Brain microvascular endothelial cell (primary cell): ENCODE measurements around the gene STPG4.
"Not testable (repeated sequence)": the region's sequence is repeated elsewhere in the genome, so short reads cannot be mapped to it uniquely, and the experiment has no call there.

ENCODE experiments used
- DNase-seq: peaks from one replicate; pipeline ENCODE4 v3.0.0-alpha.2; 2020
- H3K27ac ChIP-seq: fragments of 250-450 bp; sonication (Bioruptor Pico); 2 replicates; pipeline ENCODE4 v1.5.1; 2020; ENCODE audit warnings: mild to moderate bottlenecking, moderate library complexity
- H3K27me3 ChIP-seq: fragments of 250-450 bp; sonication (Bioruptor Pico); replicated peaks from 2 replicates; pipeline ENCODE4 v1.5.1; 2020; ENCODE audit warnings: mild to moderate bottlenecking
- H3K36me3 ChIP-seq: fragments of 250-450 bp; sonication (Bioruptor Pico); replicated peaks from 2 replicates; pipeline ENCODE4 v1.5.1; 2020; ENCODE audit warnings: mild to moderate bottlenecking
- H3K4me3 ChIP-seq: 2 replicates; pipeline ENCODE4 v1.5.1; 2011; ENCODE audit warnings: low read depth, mild to moderate bottlenecking, control low read depth, low read length, moderate library complexity
- in situ Hi-C: cut with HindIII; loops from 2 replicates; pipeline ENCODE4 v1.10.0; 2017; ENCODE audit warnings: low sequenced_read_pairs, low pct_ligation_motif_present
- TF ChIP-seq, protein P1 (sequence below): IDR thresholded peaks from 2 replicates; pipeline ENCODE4 v1.5.1; 2011; ENCODE audit warnings: low read depth, mild to moderate bottlenecking, moderate library complexity, low read length, control low read depth, inconsistent platforms; ENCODE audit errors: missing control alignments

Gene STPG4

DNA sequence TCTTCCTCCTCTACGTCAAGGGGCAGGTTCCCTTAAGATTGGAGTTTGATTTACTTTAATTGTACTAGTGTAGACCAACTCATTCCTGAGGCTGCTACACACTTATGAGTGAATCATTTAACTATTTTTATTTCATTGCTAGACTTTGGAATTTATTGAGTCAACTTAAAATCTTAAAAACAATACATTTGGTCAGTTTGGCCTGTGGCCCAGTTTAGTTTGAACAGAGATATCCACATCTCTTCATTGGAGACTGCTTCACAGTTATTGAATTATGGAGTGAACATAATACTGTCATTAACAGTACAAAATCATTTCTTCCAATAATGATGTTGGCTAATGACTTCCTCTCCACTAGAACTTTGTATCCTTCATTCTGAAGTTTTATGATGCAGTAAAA, 34.5 kb upstream of the STPG4 start:
- H3K27me3 ChIP-seq, result no peaks in the 10 kb centered on the region
- H3K4me3 ChIP-seq, result no peak overlapping the region
- H3K36me3 ChIP-seq, result no peaks in the 10 kb centered on the region
- peak overlapping the region; percentile 91 for H3K27ac ChIP-seq
- peak; percentile 91 for DNase-seq
- TF ChIP-seq, protein P1, sequence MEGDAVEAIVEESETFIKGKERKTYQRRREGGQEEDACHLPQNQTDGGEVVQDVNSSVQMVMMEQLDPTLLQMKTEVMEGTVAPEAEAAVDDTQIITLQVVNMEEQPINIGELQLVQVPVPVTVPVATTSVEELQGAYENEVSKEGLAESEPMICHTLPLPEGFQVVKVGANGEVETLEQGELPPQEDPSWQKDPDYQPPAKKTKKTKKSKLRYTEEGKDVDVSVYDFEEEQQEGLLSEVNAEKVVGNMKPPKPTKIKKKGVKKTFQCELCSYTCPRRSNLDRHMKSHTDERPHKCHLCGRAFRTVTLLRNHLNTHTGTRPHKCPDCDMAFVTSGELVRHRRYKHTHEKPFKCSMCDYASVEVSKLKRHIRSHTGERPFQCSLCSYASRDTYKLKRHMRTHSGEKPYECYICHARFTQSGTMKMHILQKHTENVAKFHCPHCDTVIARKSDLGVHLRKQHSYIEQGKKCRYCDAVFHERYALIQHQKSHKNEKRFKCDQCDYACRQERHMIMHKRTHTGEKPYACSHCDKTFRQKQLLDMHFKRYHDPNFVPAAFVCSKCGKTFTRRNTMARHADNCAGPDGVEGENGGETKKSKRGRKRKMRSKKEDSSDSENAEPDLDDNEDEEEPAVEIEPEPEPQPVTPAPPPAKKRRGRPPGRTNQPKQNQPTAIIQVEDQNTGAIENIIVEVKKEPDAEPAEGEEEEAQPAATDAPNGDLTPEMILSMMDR, result no peak
- in situ Hi-C loops, result no loop called here

DNA sequence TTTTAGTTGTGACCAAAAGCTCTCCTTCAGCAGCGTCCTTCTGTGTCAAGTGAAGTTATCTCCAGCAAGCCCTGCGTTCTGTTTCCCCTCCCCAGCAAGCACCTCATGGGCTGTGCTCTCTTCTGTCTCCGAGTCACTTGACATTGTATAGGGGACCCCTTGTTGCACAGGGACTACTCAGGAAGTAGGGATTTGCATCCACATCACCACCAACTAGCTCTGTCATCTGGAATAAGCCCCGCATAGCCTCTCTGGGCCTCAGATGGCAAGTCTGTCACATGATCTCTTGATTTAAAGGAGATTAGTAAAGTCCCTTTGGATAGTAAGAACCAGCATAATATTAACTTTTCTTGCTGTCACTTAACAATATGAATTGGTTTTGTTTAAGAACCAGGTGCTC, 32.0 kb upstream of the STPG4 start:
- Histone ChIP-seq H3K4me3 (no peak overlapping the region), H3K36me3 (no peaks in the 10 kb centered on the region), H3K27me3 (no peaks in the 10 kb centered on the region), H3K27ac (no peak overlapping the region)
- in situ Hi-C loops, result no loop called here
- TF ChIP-seq, protein P1, result no peak
- no peak for DNase-seq

DNA sequence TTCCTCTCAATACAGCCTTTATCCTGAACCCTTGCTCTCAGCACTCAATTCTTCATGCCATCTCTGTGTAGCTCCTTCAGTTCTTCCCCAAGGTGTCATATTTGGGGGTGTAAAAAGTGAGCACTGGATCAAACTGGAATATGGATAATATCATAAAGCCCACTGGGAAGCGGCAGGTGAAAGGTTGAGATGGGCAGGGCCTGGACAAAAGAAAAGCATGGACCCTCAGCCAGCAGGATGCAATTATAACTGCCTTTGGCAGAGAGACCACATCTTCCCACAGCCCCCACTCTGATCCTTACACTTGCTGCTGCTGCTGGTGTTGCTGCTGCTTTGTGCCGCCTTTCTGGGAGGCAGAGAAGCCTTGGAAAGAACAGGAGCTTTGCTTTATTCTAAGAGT, 31.2 kb upstream of the STPG4 start:
- in situ Hi-C loops, result no loop called here
- Histone ChIP-seq H3K27me3 (no peaks in the 10 kb centered on the region), H3K36me3 (no peaks in the 10 kb centered on the region), H3K27ac (no peak overlapping the region), H3K4me3 (no peak overlapping the region)
- TF ChIP-seq, protein P1, result no peak
- no peak for DNase-seq

DNA sequence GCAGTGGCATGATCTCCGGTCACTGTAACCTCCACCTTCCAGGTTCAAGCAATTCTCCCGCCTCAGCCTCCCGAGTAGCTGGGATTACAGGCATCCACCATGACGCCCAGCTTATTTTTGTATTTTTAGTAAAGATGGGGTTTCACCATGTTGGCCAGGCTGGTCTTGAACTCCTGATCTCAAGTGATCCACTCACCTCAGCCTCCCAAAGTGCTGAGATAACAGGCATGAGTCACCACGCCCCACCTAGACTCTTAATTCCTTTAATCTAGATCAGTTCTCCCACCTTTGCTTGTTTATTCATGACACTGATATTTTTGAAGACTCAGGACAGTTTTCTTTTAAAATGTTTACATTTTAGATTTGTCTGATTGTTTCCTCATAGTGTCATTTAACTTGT, 30.0 kb upstream of the STPG4 start:
- H3K27ac ChIP-seq, H3K27me3 ChIP-seq, H3K4me3 ChIP-seq, in situ Hi-C loops, H3K36me3 ChIP-seq, DNase-seq: not testable (repeated sequence)

DNA sequence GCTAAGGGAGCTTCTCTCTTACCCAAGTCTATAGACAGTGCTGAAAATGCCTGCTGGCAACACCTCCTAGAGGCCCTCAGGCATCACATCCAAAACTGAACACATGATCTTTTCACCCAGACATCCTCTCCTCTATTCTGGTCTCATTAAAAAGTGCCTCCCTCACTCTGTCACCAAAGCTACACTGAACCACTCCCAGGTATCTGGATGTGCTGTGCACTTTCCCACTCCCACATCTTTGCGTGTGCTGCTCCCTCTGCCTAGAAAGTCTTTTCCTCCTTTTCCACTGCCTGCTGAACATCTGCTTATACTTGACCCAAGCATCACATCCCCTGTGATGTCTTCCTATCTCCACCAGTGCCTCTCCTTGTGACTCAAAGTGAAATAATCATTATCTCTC, 26.1 kb upstream of the STPG4 start:
- H3K36me3 ChIP-seq, result no peaks in the 10 kb centered on the region
- H3K27me3 ChIP-seq, result no peaks in the 10 kb centered on the region
- TF ChIP-seq, protein P1, result no peak
- no peak overlapping the region for H3K4me3 ChIP-seq
- DNase-seq, result no peak
- in situ Hi-C loops, result no loop called here
- H3K27ac ChIP-seq, result no peak overlapping the region

DNA sequence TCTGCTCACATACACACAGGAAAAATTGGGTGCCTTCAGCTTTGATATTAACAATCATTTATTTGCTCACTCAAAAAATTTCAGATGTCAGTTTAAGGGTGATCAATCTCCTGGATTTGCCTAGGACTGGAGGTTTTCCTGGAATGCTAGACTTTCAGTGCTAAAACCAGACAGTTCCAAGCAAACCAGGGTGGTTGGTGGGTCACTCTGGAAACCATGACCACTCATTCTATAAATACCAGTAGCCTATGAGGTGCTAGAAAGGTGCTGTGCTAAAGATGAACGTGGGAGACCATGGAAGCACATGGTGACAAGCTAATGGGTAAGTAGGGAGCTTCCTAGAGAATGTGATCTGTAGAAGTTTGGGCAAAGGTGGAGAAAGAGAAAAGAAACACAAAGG, 25.4 kb upstream of the STPG4 start:
- H3K27me3 ChIP-seq, result no peaks in the 10 kb centered on the region
- no peak overlapping the region for H3K27ac ChIP-seq
- H3K4me3 ChIP-seq, result no peak overlapping the region
- TF ChIP-seq, protein P1, result no peak
- H3K36me3 ChIP-seq, result no peaks in the 10 kb centered on the region
- in situ Hi-C loops, result no loop called here
- no peak for DNase-seq
